GM21360 (cell line): ENCODE measurements around the gene ATP9A.
"Not testable (repeated sequence)": the region's sequence is repeated elsewhere in the genome, so short reads cannot be mapped to it uniquely, and the experiment has no call there.

Experiments used
- ATAC-seq: cut with Tn5 transposase; IDR thresholded peaks from one replicate; pipeline ENCODE4 v1.9.1; 2021; ENCODE audit warnings: mild to moderate bottlenecking, moderate library complexity; ENCODE audit not compliant: unreplicated experiment

Gene ATP9A

GRCh38 chr20:51767867-51768758, at the start of gene ATP9A:
TSS of gene ATP9A (minus strand) at chr20:51768390. CDS start at chr20:51768369, 21 bp downstream.
- ATAC-seq, result no peak

DNA sequence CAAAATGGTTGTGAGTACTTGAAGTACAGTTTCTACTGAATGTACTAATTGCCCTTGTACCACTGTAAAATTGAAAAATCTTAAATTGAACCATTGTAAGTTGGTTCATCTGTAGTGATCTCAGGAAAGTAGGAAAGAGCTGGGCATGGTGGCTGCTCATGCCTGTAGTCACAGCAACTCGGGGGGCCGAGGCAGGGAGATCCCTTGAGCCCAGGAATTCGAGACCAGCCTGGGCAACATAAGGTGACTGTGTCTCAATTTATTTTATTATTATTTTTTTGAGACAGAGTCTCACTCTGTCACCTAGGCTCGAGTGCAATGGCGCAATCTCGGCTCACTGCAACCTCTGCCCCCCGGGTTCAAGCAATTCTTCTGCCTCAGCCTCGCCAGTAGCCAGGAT, 48.7 kb upstream of the ATP9A start:
- not testable (repeated sequence) for ATAC-seq

DNA sequence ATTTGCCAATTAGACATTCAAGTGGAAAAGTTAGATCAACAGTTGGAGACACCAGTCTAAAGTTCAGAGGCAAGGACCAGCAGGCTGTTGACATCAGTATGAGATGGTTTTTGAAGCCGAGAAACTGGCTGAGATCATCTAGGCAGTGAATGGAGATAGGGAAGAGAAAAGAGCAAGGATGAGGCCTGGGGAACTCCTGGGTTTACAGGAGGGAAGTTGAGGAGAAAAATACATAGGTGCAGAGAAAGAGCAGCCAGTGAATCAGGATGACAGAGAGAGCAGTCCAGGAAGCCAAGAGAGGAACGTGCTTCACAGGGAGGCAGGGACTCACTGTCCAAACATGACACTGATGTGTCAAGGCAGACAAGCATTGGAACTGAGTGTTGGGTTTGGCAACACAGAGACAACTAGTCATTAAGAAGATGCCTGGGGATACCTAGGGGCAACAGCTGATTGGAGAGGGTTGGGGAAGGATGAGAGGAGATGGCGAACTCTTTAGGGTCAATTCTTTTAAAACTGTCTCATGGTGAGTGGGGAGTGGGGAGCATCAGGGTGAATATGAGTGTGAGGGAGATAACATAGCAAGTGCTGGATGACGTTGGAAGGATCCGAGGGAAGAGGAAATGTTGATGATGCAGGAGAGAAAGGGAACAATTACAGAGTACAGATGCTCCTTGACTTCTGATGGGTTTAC, 47.3 kb upstream of the ATP9A start:
- ATAC-seq, result no peak

- no peak for ATAC-seq
Observed at GRCh38 chr20:51812861-51813260, 44.7 kb upstream of the ATP9A start.

- no peak for ATAC-seq
Observed at GRCh38 chr20:51811514-51812128, 43.4 kb upstream of the ATP9A start.

DNA sequence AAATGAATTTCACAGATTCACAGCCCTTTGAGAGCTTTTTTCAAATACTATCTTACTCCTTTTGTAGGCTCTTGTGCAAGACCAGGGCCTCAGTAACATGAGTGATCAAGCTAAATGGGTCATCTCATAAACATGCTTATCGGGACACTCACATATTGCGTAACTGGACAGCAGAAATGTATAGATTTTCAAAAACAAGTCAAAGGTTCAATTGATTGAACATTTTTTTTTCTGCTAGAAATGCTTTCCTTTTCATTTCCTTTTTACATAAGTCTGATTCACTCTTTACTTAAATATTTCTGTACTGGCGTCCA, 42.8 kb upstream of the ATP9A start:
- no peak for ATAC-seq

- ATAC-seq, result no peak
Observed at GRCh38 chr20:51810155-51811041, 42.2 kb upstream of the ATP9A start.

DNA sequence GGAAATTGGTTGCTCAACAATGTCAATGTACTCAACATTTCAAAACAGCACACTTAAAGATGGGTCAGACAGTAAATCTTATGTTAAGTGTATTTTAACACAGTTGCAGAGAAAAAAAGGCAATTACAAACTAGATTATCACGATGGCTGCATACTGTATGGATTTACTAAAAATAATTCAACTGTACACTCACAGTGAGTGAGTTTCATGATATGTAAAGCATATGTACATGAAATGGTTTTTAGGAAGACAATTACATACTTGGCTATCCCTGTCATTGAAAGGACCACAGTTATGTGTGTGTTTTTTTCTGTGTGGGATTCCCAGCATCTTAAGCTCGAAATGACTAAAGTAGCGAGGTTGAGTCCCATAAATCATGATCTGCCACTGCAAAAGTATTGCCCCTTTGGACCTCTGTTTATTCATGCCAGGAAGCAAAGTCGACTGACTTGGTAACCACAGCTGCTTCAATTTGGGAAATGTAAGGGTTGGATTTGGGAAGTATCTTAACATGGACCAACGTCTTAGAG, 39.6 kb upstream of the ATP9A start:
- no peak for ATAC-seq

DNA sequence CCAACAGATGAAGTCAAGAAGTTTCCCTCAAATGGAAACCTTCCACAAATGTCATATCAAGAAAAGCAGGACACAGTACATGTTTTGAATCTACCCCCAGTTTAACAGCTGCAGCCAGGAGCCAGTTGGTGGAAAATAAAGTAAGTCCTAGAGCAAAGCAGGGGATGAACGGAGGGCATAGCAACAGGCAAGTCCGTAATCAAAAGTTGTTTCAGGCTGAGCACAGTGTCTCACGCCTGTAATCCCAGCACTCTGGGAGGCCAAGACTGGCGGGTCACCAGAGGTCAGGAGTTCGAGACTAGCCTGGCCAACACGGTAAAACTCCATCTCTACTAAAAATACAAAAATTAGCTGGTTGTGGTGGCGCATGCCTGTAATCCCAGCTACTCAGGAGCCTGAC, 36.6 kb upstream of the ATP9A start:
- no peak for ATAC-seq

DNA sequence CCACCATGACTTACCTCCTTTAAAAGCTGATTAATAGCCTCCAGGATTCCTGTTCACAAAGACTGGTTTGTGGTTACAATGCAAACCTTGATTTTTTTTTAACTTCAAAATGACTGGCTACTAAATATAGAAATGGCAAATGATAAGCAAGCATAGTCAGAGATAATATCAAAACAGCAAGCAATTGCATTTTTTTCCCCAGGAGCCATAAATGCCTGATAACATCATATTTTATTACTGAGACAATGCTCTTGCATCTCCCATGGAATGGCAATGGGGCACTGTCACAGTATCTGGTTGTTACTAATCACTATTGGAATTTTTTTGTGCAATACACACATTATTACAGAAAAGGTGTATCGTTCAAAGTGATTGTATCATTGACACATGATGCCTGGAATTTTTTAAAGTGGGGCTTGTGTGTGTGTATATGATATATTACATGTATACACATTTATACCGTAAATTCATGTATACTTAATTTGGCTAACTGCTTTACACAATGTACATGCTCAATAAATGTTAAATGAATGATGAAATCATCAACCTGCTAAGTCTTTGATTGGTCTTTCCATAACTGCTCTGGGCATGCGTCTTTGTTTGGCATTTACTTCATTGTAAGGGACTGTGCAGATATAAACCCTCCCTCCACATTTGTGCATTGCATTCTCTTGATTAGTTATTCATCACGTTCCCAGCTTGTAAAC, 35.1 kb upstream of the ATP9A start:
- ATAC-seq, result no peak

GRCh38 chr20:51802170-51802751, 34.1 kb upstream of the ATP9A start, which contains the start of gene SALL4:
TSS of gene SALL4 (minus strand) at chr20:51802521. CDS start at chr20:51802408, 113 bp downstream.
- no peak for ATAC-seq

GRCh38 chr20:51801823-51802123, 33.6 kb upstream of the ATP9A start:
- no peak for ATAC-seq

DNA sequence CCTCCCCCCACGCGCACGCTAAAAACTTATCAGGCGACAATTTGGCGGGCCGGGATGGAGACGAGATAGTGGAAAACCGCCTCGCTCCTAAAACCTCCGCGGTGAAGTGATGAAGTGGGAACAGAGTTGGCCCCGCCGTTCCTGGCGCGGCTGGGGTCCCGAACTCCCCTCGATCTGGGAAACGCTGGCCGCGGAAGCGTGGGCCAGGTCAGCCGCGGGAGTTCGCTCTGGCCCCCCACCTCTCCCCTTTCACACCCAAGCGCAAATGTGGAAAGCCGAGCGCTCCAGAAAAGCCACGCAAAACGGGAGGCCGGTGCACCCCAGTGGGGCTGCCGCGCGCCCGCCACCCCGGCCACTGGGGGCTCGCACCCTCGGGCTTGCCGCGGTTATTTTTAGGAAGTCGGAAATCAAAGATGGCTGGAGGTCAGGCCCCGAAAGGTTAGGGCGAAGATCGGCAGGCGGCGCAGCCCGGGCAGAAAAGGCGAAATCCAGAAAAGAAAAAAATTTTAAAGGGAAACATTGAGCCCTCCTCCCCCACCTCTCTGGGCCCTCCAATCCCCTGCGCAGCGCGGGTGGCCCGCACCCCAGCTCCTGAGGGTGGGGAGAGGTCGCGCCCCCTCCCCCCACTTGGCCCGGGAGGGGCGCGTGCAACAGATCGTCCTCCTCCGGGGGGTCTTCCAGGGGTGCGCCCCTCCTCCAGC, 33.1 kb upstream of the ATP9A start:
- ATAC-seq, result no peak

DNA sequence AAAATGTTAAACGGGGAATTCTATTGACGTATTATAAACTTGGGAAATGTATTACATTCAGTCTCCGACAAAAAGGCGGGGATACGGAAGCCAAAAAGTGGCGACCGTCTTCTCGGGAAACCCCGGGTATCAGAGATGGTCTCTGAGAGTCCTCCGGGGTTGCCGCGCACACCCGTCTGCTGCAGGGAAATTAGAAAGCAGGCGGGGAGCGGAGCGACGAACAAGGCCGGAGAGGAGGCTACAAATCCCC, 32.6 kb upstream of the ATP9A start:
- ATAC-seq, result no peak

- no peak for ATAC-seq
Observed at GRCh38 chr20:51800060-51800871, 32.1 kb upstream of the ATP9A start.

- ATAC-seq, result no peak
Observed at GRCh38 chr20:51799401-51799860, 31.2 kb upstream of the ATP9A start.

GRCh38 chr20:51797357-51798025, 29.3 kb upstream of the ATP9A start:
- no peak for ATAC-seq

- no peak for ATAC-seq
Observed at GRCh38 chr20:51796340-51796739, 28.1 kb upstream of the ATP9A start.
